Endothelial cell of umbilical vein (primary cell): ENCODE results near the gene SPEM1. TPM values are rescaled to one million over a fixed set of nuclear protein-coding genes. Genes with fewer than 3 reads are reported as not detected.

Experiments
- BruUV-seq: library from RNA; stranded (reverse); fragments of 400-500 nt; replicated peaks from 2 replicates; lab custom pipeline; 2021; lab: Mats Ljungman, UMichigan
- CTCF ChIA-PET: fragments of 300-600, 350-600 bp; sonication (Branson Sonifier 250); formaldehyde crosslinking; loops from one replicate; lab custom pipeline; 2021; ENCODE audit warnings: antibody characterized with exemption, inconsistent platforms; lab: Charles Lee
- POLR2A ChIA-PET: fragments of 300-600, 350-600 bp; sonication (Branson Sonifier 250); formaldehyde crosslinking; loops from one replicate; lab custom pipeline; 2021; ENCODE audit warnings: antibody characterized with exemption, inconsistent platforms; lab: Charles Lee
- DNase-seq: peaks from one replicate; pipeline ENCODE4 v3.0.0-alpha.2; 2011; ENCODE audit warnings: low read depth, low spot score
- FAIRE-seq: peaks from 2 replicates; lab custom pipeline; 2011; peaks lifted over from hg19 to GRCh38; lab: Jason Lieb, UNC
- H2AFZ ChIP-seq: 2 replicates; pipeline ENCODE4 v1.6.0; 2012; ENCODE audit warnings: low read depth, low read length, control low read depth, inconsistent platforms
- H3K27ac ChIP-seq: 2 replicates; pipeline ENCODE4 v1.5.1; 2011; ENCODE audit warnings: low read depth, mild to moderate bottlenecking, control low read depth, low read length, moderate library complexity; ENCODE audit not compliant: insufficient read depth
- H3K27me3 ChIP-seq, 2 experiments: 2 replicates each; pipeline versions ENCODE4 v1.6.0 to v1.6.1; 2011; ENCODE audit warnings: low read length in 2 of 2, mixed read lengths in 1 of 2; ENCODE audit not compliant: control insufficient read depth in 2 of 2, insufficient read depth in 2 of 2
- H3K36me3 ChIP-seq, 2 experiments: 2 replicates in 1 of 2; 3 replicates in 1 of 2; pipeline ENCODE4 v1.5.1; 2011; ENCODE audit warnings: low read length in 2 of 2, mild to moderate bottlenecking in 1 of 2, moderate library complexity in 1 of 2; ENCODE audit not compliant: control insufficient read depth in 2 of 2, insufficient read depth in 2 of 2; ENCODE audit errors: extremely low read depth in 1 of 2
- H3K4me1 ChIP-seq: 3 replicates; pipeline ENCODE4 v1.5.1; 2011; ENCODE audit warnings: mild to moderate bottlenecking, low read length; ENCODE audit not compliant: control insufficient read depth, insufficient read depth; ENCODE audit errors: extremely low read depth
- H3K4me2 ChIP-seq: 2 replicates; pipeline ENCODE4 v1.6.1; 2011; ENCODE audit warnings: low read length, control low read depth, mixed read lengths; ENCODE audit not compliant: insufficient read depth
- H3K4me3 ChIP-seq, 3 experiments: fragments of 200-600 bp in 1 of 3; sonication (generic), shearing (Covaris generic) in 1 of 3; replicated peaks in 1 of 3; 2 replicates each; pipeline ENCODE4 v1.5.1; 2011 to 2016; ENCODE audit warnings: control low read depth in 3 of 3, low read length in 3 of 3, mild to moderate bottlenecking in 2 of 3, inconsistent platforms in 1 of 3, low read depth in 1 of 3, moderate library complexity in 1 of 3; ENCODE audit not compliant: insufficient read depth in 1 of 3
- H3K79me2 ChIP-seq: 2 replicates; pipeline ENCODE4 v1.6.0; 2012; ENCODE audit warnings: low read length, inconsistent platforms; ENCODE audit not compliant: control insufficient read depth, insufficient read depth
- H3K9ac ChIP-seq: replicated peaks from 2 replicates; pipeline ENCODE3; 2011; ENCODE audit warnings: low read length, control low read depth; ENCODE audit not compliant: insufficient read depth; ENCODE audit errors: extremely low read depth
- H3K9me1 ChIP-seq: replicated peaks from 3 replicates; pipeline ENCODE4 v1.6.0; 2011; ENCODE audit warnings: mild to moderate bottlenecking, low read length; ENCODE audit not compliant: control insufficient read depth, insufficient read depth; ENCODE audit errors: extremely low read depth
- H3K9me3 ChIP-seq: replicated peaks from 2 replicates; pipeline ENCODE4 v1.5.1; 2012; ENCODE audit warnings: low read length, inconsistent platforms; ENCODE audit not compliant: control insufficient read depth, insufficient read depth
- H4K20me1 ChIP-seq: replicated peaks from 2 replicates; pipeline ENCODE3; 2011; ENCODE audit warnings: mild to moderate bottlenecking, low read length; ENCODE audit not compliant: control insufficient read depth, insufficient read depth; ENCODE audit errors: extremely low read depth
- EZH2 ChIP-seq: IDR thresholded peaks from 2 replicates; pipeline ENCODE4 v1.6.1; 2012; ENCODE audit warnings: borderline replicate concordance, low read depth, mild to moderate bottlenecking, moderate library complexity, low read length, inconsistent platforms; ENCODE audit not compliant: severe bottlenecking
- FOS ChIP-seq: IDR thresholded peaks from 2 replicates; pipeline ENCODE4 v1.6.1; 2011; ENCODE audit warnings: mild to moderate bottlenecking, low read length, moderate library complexity, borderline replicate concordance; ENCODE audit not compliant: insufficient read depth
- GATA2 ChIP-seq: IDR thresholded peaks from 2 replicates; pipeline ENCODE4 v1.7.0; 2011; ENCODE audit warnings: low read depth, mild to moderate bottlenecking, moderate library complexity, mixed read lengths, low read length; ENCODE audit not compliant: insufficient read length, insufficient read depth
- JUN ChIP-seq: IDR thresholded peaks from 2 replicates; pipeline ENCODE4 v1.6.1; 2011; ENCODE audit warnings: borderline replicate concordance, low read depth; ENCODE audit not compliant: insufficient read length, insufficient read depth
- MYC ChIP-seq: IDR thresholded peaks from one replicate; pipeline ENCODE4 v1.6.1; 2011; ENCODE audit warnings: mild to moderate bottlenecking, low read depth, low read length
- POLR2A ChIP-seq: IDR thresholded peaks from 2 replicates; pipeline ENCODE4 v1.6.1; 2012; ENCODE audit warnings: low read depth, mild to moderate bottlenecking, control low read depth, low read length
- POLR2AphosphoS5 ChIP-seq: IDR thresholded peaks from 2 replicates; pipeline ENCODE4 v1.6.1; 2012; ENCODE audit warnings: low read depth, mild to moderate bottlenecking, control low read depth, low read length, moderate library complexity; ENCODE audit not compliant: insufficient read depth
- dilution Hi-C: fragments of 300-500 bp; cut with MboI; formaldehyde crosslinking; loops from one replicate; pipeline ENCODE4 v1.15.0; 2019; ENCODE audit warnings: low sequenced_read_pairs; ENCODE audit not compliant: extremely low pct_ligation_motif_present
- intact Hi-C: fragments of 100-400 bp; cut with micrococcal nuclease; formaldehyde crosslinking; loops from one replicate; pipeline ENCODE4 v1.10.0; 2022
- polyA plus RNA-seq, 4 experiments: library from polyadenylated mRNA; depleted of rRNA in 3 of 4; stranded (reverse) in 3 of 4; unstranded in 1 of 4; fragments of >200 nt; gene quantifications; 2 replicates each; pipeline versions ENCODE4 v1.2.1 to v1.2.3, GENCODE V29; 2011 to 2012; ENCODE audit warnings: missing spikeins in 1 of 4
- total RNA-seq: library from RNA; stranded (reverse); gene quantifications from 2 replicates; pipeline ENCODE4 v1.2.3, GENCODE V29; 2021
- TF ChIP-seq, protein P1 (sequence below), 2 donors: IDR thresholded peaks; 1 replicate in 1 of 2; 2 replicates in 1 of 2; pipeline ENCODE4 v1.5.1; 2011; ENCODE audit warnings: low read length in 2 of 2, mild to moderate bottlenecking in 2 of 2, moderate library complexity in 2 of 2, control low read depth in 1 of 2, inconsistent platforms in 1 of 2, low read depth in 1 of 2; ENCODE audit not compliant: insufficient read depth in 1 of 2; ENCODE audit errors: extremely low read depth in 1 of 2
- TF ChIP-seq, protein P2 (sequence below): IDR thresholded peaks from 2 replicates; pipeline ENCODE4 v1.6.1; 2011; ENCODE audit not compliant: insufficient read depth, insufficient read length

The SPEM1 gene
- total and polyA plus RNA-seq, 2 donors (not counting 3 experiments of a cell fraction or from before 2014, with no cell fraction given): not detected

DNA sequence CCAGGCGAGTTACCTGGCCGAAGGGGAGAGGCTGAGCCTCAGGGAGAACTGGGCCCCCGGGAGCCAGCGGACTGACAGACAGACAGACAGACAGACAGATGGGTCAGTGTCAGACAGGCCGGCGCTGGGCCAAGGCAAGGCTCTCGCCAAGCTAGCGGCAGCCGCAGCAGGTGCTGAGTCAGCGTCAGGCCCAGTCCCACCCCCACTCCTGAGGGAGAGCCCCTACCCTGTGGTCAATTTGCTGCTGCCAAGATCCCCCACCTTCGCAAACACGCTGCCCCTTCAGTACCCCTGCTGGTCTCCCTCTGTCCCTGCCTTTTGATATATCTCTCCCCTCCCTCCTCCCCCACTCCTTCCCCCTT, 20.7 kb downstream of the SPEM1 start:
- ChIA-PET POLR2A (interaction anchor here (0.6 to 1.6 kb wide), 4 partner anchors 38 to 133 kb away, joined by 3 to 6 read pairs (median 4); partner anchors contain the start of genes POLR2A and ZBTB4), CTCF (interaction anchor here (0.6 to 3.0 kb wide), 10 partner anchors 8 to 120 kb away, joined by 3 to 17 read pairs (median 3); partner anchors contain the start of gene PLSCR3)
- dilution Hi-C loops: no loop called here
- BruUV-seq: no TSS peak
- intact Hi-C loops: no loop called here
- H4K20me1 ChIP-seq: no peaks in the 10 kb centered on the region
- H3K4me2 ChIP-seq: peak overlapping the region; percentile 43
- FAIRE-seq (peak; percentile 62), DNase-seq (peak; percentile 22)
- no peak overlapping the region for H3K27ac ChIP-seq
- no peaks in the 10 kb centered on the region for H3K79me2 ChIP-seq
- H3K9ac ChIP-seq: no peak overlapping the region
- H3K9me1 ChIP-seq: no peaks in the 10 kb centered on the region
- H3K9me3 ChIP-seq: no peaks in the 10 kb centered on the region
- no peak overlapping the region for H2AFZ ChIP-seq
- H3K36me3 ChIP-seq: no peaks in the 10 kb centered on the region
- no peak for TF ChIP-seq EZH2
- TF ChIP-seq JUN: no peak
- peaks cover 28% of the 10 kb centered on the region for H3K4me1 ChIP-seq
- peaks cover 22 to 30% of the 10 kb centered on the region in 2 experiments for H3K27me3 ChIP-seq
- H3K4me3 ChIP-seq: peak overlapping the region in 1 of 3 experiments; percentile 30

DNA sequence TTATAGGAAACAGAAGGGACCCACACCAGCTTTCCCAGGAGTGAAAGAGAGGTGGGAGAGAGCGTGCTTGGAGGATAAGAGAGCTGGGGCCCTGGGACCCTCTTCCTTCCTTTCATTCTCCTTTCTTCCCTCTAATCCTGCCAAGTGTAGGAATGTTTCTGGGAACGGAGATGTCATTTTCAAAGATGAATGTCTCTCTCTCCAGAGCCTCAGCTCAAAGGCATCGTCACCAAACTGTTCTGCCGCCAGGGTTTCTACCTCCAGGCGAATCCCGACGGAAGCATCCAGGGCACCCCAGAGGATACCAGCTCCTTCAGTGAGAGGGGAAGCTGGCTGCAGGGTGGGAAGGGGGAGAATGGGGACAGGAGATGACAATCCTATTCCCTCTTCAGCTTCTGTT, 21.1 kb downstream of the SPEM1 start:
- H3K4me2 ChIP-seq: no peak overlapping the region
- H2AFZ ChIP-seq: no peak overlapping the region
- POLR2A ChIA-PET: interaction anchor here (0.6 to 1.6 kb wide), 3 partner anchors 43 to 133 kb away, joined by 4 to 6 read pairs (median 5); partner anchors contain the start of gene POLR2A
- dilution Hi-C loops: no loop called here
- no peak overlapping the region for H3K27ac ChIP-seq
- H3K79me2 ChIP-seq: no peaks in the 10 kb centered on the region
- CTCF ChIA-PET: interaction anchor here (0.6 to 3.0 kb wide), 9 partner anchors 8 to 119 kb away, joined by 3 to 17 read pairs (median 3); no protein-coding TSS in a partner anchor
- no peak overlapping the region for H3K9ac ChIP-seq
- no peak overlapping the region for H3K4me3 ChIP-seq
- peaks cover 23% of the 10 kb centered on the region for H3K4me1 ChIP-seq
- intact Hi-C loops: no loop called here
- DNase-seq (no peak), FAIRE-seq (no peak)
- TF ChIP-seq POLR2AphosphoS5 (no peak), MYC (no peak), POLR2A (no peak), EZH2 (no peak), GATA2 (no peak), JUN (no peak), FOS (no peak)
- TF ChIP-seq, protein P1, sequence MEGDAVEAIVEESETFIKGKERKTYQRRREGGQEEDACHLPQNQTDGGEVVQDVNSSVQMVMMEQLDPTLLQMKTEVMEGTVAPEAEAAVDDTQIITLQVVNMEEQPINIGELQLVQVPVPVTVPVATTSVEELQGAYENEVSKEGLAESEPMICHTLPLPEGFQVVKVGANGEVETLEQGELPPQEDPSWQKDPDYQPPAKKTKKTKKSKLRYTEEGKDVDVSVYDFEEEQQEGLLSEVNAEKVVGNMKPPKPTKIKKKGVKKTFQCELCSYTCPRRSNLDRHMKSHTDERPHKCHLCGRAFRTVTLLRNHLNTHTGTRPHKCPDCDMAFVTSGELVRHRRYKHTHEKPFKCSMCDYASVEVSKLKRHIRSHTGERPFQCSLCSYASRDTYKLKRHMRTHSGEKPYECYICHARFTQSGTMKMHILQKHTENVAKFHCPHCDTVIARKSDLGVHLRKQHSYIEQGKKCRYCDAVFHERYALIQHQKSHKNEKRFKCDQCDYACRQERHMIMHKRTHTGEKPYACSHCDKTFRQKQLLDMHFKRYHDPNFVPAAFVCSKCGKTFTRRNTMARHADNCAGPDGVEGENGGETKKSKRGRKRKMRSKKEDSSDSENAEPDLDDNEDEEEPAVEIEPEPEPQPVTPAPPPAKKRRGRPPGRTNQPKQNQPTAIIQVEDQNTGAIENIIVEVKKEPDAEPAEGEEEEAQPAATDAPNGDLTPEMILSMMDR (IDR thresholded peaks at IDR 0.05; ENCODE audit: extremely low read depth in 1 of 2, insufficient read depth in 1 of 2, low read depth in 1 of 2, low read length in 2 of 2): no peak
- TF ChIP-seq, protein P2, sequence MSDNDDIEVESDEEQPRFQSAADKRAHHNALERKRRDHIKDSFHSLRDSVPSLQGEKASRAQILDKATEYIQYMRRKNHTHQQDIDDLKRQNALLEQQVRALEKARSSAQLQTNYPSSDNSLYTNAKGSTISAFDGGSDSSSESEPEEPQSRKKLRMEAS: no peak
- H4K20me1 ChIP-seq: no peaks in the 10 kb centered on the region
- BruUV-seq: no TSS peak
- H3K9me1 ChIP-seq: no peaks in the 10 kb centered on the region
- no peaks in the 10 kb centered on the region for H3K36me3 ChIP-seq
- no peaks in the 10 kb centered on the region for H3K9me3 ChIP-seq
- H3K27me3 ChIP-seq: peaks cover 23 to 34% of the 10 kb centered on the region in 2 experiments
